Peyer's patch (tissue), 4 donors: Measurements from ENCODE around the gene TMEM128. TPM values are rescaled to one million over a fixed set of nuclear protein-coding genes. Genes with fewer than 3 reads are reported as not detected.
A peak's percentile ranks its signal among the peaks of the same experiment; 100 is the strongest.

ENCODE experiments used
- DNase-seq, 3 donors: peaks; one replicate each; pipeline ENCODE4 v3.0.0-alpha.2; 2017 to 2019
- H3K27ac ChIP-seq, 4 donors: fragments of 200-600 bp; sonication (generic); one replicate each; pipeline ENCODE4 v1.5.1; 2016 to 2019
- H3K27me3 ChIP-seq, 2 donors: fragments of 200-600 bp; sonication (generic); one replicate each; pipeline ENCODE4 v1.5.1; 2019
- H3K36me3 ChIP-seq, 3 donors: fragments of 200-600 bp; sonication (generic); one replicate each; pipeline ENCODE4 v1.5.1; 2016 to 2019
- H3K4me1 ChIP-seq, 4 donors: fragments of 200-600 bp; sonication (generic); one replicate each; pipeline ENCODE4 v1.5.1; 2016 to 2019
- H3K4me3 ChIP-seq, 4 donors: fragments of 200-600 bp; sonication (generic); 1 replicate in 3 of 4; 2 replicates in 1 of 4; pipeline ENCODE4 v1.5.1; 2016 to 2019; ENCODE audit warnings: mild to moderate bottlenecking in 1 of 4
- H3K9me3 ChIP-seq, 4 donors: fragments of 200-600 bp; sonication (generic); one replicate each; pipeline ENCODE4 v1.5.1; 2016 to 2019; ENCODE audit warnings: mild to moderate bottlenecking in 1 of 4
- CTCF ChIP-seq, 6 experiments: fragments of 450-650 bp in 4 of 6; fragments of 200-600 bp in 2 of 6; sonication (generic) in 1 of 6; IDR thresholded peaks; one replicate each; pipeline ENCODE4 v1.5.1; 2017 to 2019; ENCODE audit warnings: antibody characterized with exemption in 6 of 6, mild to moderate bottlenecking in 3 of 6, moderate library complexity in 1 of 6
- POLR2A ChIP-seq, 2 donors: fragments of 450-650 bp; IDR thresholded peaks; one replicate each; pipeline ENCODE4 v1.5.1; 2017; ENCODE audit warnings: antibody characterized with exemption in 2 of 2, mild to moderate bottlenecking in 2 of 2, moderate library complexity in 2 of 2
- total RNA-seq, 4 donors: library from RNA; depleted of rRNA; stranded (reverse); fragments of >200 nt; gene quantifications; one replicate each; pipeline ENCODE4 v1.1.0, GENCODE V29; 2016

Gene TMEM128
- total RNA-seq, 4 donors from 2014 or later: 10.7 to 15.5 (median 14.2) TPM

- TF ChIP-seq POLR2A (IDR thresholded peaks at IDR 0.05): no peak
- TF ChIP-seq CTCF (IDR thresholded peaks at IDR 0.05): no peak
- Histone ChIP-seq H3K36me3 (peaks cover 0 to 55% (median 0%) of the 10 kb centered on the region in 3 donors), H3K4me3 (no peak overlapping the region), H3K4me1 (no peaks in the 10 kb centered on the region), H3K27me3 (no peaks in the 10 kb centered on the region), H3K9me3 (no peaks in the 10 kb centered on the region), H3K27ac (no peak overlapping the region)
- DNase-seq: no peak
Observed at GRCh38 chr4:4274226-4274625, 26.2 kb upstream of the TMEM128 start.

DNA sequence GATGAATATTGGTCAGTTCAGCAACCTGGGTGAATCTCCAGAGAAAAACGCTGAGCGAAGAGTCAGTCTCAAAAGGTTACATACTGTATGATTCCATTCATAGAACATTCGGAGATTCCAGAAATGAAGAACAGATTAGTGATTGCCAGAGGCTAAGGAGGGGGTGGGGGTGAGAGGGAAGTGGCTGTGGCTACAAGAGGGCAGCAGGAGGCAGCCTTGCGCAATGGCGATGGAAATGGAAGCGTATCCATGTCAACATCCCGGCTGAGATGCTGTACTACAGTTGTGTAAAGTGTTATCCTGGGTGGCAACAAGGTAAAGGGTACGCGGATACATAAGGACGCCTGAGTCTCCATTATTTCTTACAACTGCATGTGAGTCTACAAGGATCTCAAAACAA lies 23.9 kb upstream of the TMEM128 start:
- TF ChIP-seq CTCF (IDR thresholded peaks at IDR 0.05) (no peak), POLR2A (IDR thresholded peaks at IDR 0.05) (no peak)
- Histone ChIP-seq H3K36me3 (peaks cover 0 to 42% (median 0%) of the 10 kb centered on the region in 3 donors), H3K27ac (no peak overlapping the region), H3K27me3 (no peaks in the 10 kb centered on the region), H3K9me3 (no peaks in the 10 kb centered on the region), H3K4me3 (no peak overlapping the region), H3K4me1 (no peaks in the 10 kb centered on the region)
- DNase-seq: no peak

DNA sequence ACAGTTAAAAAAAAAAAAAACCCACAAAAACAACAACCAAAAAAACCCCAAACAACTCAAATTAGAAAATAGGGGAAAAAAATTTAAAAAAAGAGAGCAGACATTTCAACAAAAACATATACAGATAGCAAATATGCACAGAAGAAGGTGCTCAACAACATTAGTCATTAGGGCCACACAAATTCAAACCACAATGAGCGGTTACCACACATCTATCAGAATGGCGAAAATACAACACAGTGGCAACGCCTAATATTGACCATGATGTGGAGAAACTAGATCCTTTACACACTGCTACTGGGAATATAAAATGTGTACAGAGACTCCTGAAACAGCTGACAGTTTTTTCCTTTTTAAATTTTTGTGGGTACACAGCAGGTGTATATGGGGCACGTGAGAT lies 22.5 kb upstream of the TMEM128 start:
- DNase-seq: no peak
- no peaks in the 10 kb centered on the region for H3K27me3 ChIP-seq
- H3K4me1 ChIP-seq: no peaks in the 10 kb centered on the region
- H3K9me3 ChIP-seq: no peaks in the 10 kb centered on the region
- TF ChIP-seq CTCF (IDR thresholded peaks at IDR 0.05) (no peak), POLR2A (IDR thresholded peaks at IDR 0.05) (no peak)
- H3K4me3 ChIP-seq: no peak overlapping the region
- H3K27ac ChIP-seq: peak overlapping the region in 2 of 4 donors; percentile 4 to 39
- peaks cover 0 to 42% (median 0%) of the 10 kb centered on the region in 3 donors for H3K36me3 ChIP-seq

DNA sequence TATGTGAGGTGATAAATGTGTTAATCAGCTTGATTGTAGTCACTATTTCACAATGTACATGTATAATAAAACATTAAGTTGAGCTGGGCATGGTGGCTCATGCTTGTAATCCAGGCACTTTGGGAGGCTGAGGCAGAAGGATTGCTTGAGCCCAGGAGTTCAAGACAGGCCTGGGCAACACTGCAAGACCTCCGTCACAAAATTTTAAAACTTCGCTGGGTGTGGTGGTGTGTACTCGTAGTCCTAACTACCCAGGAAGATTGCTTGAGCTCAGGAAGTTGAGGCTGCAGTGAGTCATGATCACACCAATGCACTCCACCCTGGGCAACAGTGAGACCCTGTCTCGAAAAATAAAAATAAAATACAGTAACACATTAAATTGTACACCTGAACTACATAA lies 21.8 kb upstream of the TMEM128 start:
- H3K36me3 ChIP-seq: peaks cover 0 to 42% (median 0%) of the 10 kb centered on the region in 3 donors

DNA sequence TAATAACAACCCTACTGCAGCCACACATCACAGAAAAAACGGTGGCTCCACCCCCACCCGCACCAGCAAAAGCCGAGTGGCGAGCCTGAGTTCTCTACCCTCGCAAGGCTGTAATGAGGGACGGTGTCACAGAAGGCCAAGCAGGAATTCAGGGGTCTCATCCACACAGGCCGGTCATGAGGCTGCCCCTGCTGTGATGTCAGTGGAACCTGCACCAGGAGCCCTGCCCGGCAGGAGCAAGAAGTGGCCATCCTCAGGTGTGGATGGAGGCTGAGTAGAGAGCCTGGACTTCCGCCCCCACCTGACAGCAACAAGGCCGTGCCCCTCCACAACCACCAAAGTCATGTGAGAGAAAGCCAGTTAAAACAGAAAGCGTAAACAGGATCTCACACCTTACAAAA lies 21.3 kb upstream of the TMEM128 start:
- DNase-seq: peak in 2 of 3 donors; percentile 39 to 72
- H3K27me3 ChIP-seq: no peaks in the 10 kb centered on the region
- TF ChIP-seq POLR2A (IDR thresholded peaks at IDR 0.05): no peak
- TF ChIP-seq CTCF (IDR thresholded peaks at IDR 0.05): no peak

More for the DNA sequence above, 21.8 kb upstream of the TMEM128 start:
- H3K4me3 ChIP-seq: no peak overlapping the region
- H3K27me3 ChIP-seq: no peaks in the 10 kb centered on the region
- no peaks in the 10 kb centered on the region for H3K4me1 ChIP-seq
- no peaks in the 10 kb centered on the region for H3K9me3 ChIP-seq
- TF ChIP-seq POLR2A (IDR thresholded peaks at IDR 0.05): no peak
- no peak for TF ChIP-seq CTCF (IDR thresholded peaks at IDR 0.05)
- DNase-seq: no peak
- peak overlapping the region; percentile 43 to 81 (median 58) for H3K27ac ChIP-seq

DNA sequence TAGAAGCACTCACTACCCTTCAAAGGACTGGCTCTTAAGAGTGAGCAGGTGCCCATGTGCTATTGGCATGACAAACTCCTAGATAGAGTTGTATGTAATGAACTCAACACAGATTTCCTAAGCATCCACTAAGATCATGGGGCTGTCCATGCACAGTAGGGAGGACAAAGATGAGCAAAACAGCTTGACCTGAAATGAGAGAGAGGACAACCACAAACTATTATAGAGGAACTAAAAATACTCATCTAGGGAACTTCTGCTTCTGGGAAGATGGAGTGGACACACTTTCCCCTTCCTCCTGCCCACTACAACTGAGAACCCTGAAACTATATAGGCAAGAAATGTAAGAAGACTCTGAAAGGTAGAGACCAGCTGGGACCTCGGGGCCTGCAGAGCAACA lies 20.8 kb upstream of the TMEM128 start:
- H3K4me1 ChIP-seq: no peaks in the 10 kb centered on the region
- no peaks in the 10 kb centered on the region for H3K27me3 ChIP-seq
- no peaks in the 10 kb centered on the region for H3K9me3 ChIP-seq
- peak overlapping the region in 3 of 4 donors; percentile 58 to 81 (median 59) for H3K27ac ChIP-seq
- H3K4me3 ChIP-seq: peak overlapping the region in 1 of 4 donors; percentile 23
- H3K36me3 ChIP-seq: peaks cover 0 to 34% (median 0%) of the 10 kb centered on the region in 3 donors
- TF ChIP-seq CTCF (IDR thresholded peaks at IDR 0.05) (no peak), POLR2A (IDR thresholded peaks at IDR 0.05) (no peak)
- DNase-seq: no peak

More for the DNA sequence above, 21.3 kb upstream of the TMEM128 start:
- H3K27ac ChIP-seq: peak overlapping the region; percentile 43 to 81 (median 58)
- H3K4me1 ChIP-seq: no peaks in the 10 kb centered on the region
- H3K4me3 ChIP-seq: peak overlapping the region in 1 of 4 donors; percentile 23
- no peaks in the 10 kb centered on the region for H3K9me3 ChIP-seq
- H3K36me3 ChIP-seq: peaks cover 0 to 40% (median 0%) of the 10 kb centered on the region in 3 donors
